Kidney epithelial cell (primary cell): ENCODE data around the gene TP53BP2. TPM values are rescaled to one million over a fixed set of nuclear protein-coding genes. Genes with fewer than 3 reads are reported as not detected.

Source experiments
- DNase-seq: peaks from one replicate; pipeline ENCODE4 v3.0.0-alpha.2; 2010; ENCODE audit warnings: low read depth
- H3K27me3 ChIP-seq: 2 replicates; pipeline ENCODE4 v1.6.0; 2011; ENCODE audit warnings: low read length; ENCODE audit not compliant: control insufficient read depth, insufficient read depth
- H3K36me3 ChIP-seq: 2 replicates; pipeline ENCODE4 v1.5.1; 2011; ENCODE audit warnings: low read length; ENCODE audit not compliant: control insufficient read depth, insufficient read depth
- H3K4me3 ChIP-seq: 2 replicates; pipeline ENCODE4 v1.5.1; 2011; ENCODE audit warnings: low read depth, mild to moderate bottlenecking, control low read depth, low read length
- total RNA-seq: library from RNA; depleted of rRNA; stranded (reverse); fragments of >200 nt; gene quantifications from 2 replicates; pipeline ENCODE4 v1.2.3, GENCODE V29; 2015
- TF ChIP-seq, protein P1 (sequence below): IDR thresholded peaks from 2 replicates; pipeline ENCODE4 v1.5.1; 2011; ENCODE audit warnings: mild to moderate bottlenecking, moderate library complexity, low read length, control low read depth, inconsistent platforms; ENCODE audit not compliant: insufficient read depth, poor library complexity, severe bottlenecking

The TP53BP2 gene
- total RNA-seq, 1 donor from 2014 or later: 97.1 TPM

DNA sequence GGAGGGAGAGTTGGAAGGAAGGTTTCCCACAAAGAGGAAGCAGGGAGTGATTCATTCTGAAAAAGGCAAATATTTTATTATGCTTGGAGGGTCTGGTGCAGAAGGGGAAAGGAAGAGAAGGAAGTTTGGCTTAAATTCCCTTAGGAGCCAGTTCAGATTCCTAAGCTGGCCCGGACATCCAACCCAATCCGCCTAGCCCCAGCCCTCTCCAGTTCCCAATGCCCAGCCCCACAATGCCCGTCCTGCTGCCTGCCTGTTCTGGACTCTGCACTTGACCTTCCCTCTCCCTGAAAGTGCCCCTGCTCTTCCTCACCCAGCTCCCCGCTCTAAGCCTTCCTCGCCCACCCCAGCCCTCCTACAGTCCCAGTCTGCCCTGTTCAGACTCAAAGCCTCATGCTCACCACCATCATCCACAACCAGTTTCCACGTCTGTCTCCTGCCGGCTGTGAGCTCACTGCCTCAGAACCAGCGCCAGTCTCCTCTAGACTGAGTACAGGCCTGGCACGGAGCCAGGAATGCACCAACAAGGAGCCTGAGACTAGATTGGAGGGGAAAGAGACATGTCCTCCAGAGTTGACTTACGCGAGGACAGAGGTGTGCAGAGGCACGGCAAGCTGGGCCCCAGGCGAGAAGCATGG lies 114.5 kb downstream of the TP53BP2 start:
- Histone ChIP-seq H3K36me3 (peaks cover 2% of the 10 kb centered on the region), H3K27me3 (no peaks in the 10 kb centered on the region), H3K4me3 (no peak overlapping the region)
- DNase-seq: no peak
- TF ChIP-seq, protein P1, sequence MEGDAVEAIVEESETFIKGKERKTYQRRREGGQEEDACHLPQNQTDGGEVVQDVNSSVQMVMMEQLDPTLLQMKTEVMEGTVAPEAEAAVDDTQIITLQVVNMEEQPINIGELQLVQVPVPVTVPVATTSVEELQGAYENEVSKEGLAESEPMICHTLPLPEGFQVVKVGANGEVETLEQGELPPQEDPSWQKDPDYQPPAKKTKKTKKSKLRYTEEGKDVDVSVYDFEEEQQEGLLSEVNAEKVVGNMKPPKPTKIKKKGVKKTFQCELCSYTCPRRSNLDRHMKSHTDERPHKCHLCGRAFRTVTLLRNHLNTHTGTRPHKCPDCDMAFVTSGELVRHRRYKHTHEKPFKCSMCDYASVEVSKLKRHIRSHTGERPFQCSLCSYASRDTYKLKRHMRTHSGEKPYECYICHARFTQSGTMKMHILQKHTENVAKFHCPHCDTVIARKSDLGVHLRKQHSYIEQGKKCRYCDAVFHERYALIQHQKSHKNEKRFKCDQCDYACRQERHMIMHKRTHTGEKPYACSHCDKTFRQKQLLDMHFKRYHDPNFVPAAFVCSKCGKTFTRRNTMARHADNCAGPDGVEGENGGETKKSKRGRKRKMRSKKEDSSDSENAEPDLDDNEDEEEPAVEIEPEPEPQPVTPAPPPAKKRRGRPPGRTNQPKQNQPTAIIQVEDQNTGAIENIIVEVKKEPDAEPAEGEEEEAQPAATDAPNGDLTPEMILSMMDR: no peak

DNA sequence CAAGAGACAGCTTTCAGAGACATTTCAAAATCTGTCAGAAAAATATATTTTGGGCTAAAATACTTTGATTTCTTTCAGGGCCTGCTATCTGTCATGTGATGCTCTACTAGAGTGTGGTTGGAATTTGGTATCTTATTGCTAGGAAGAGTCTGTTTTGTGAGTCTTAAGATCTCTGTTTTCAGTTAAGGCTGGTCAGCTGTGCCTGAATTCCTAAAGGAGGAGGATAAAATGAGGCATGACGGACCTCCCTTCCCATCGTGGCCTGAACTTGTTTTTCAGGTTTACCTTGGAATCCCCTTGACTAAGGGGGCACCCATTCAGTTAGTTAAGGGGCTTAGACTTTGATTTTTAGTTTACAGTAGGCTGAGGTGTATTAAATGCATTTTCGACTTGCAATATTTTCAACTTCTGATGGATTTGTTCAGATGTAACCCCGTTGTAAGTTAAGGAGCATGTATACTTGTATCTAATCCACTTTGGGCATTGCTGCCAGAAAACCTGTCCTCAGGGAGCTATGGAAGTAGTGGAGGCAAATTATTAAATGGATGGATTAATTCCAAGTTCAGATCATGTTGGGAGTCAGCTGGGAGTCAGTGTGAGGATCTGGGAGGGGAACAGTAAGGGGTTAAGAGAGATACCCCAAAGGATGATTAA lies 115.1 kb downstream of the TP53BP2 start:
- peaks cover 2% of the 10 kb centered on the region for H3K36me3 ChIP-seq
- DNase-seq: no peak
- TF ChIP-seq, protein P1: no peak
- H3K27me3 ChIP-seq: no peaks in the 10 kb centered on the region
- H3K4me3 ChIP-seq: no peak overlapping the region

- DNase-seq: no peak
- H3K36me3 ChIP-seq: peaks cover 2% of the 10 kb centered on the region
- no peaks in the 10 kb centered on the region for H3K27me3 ChIP-seq
- no peak overlapping the region for H3K4me3 ChIP-seq
- TF ChIP-seq, protein P1: no peak
Measured at GRCh38 chr1:223729906-223730305, 115.8 kb downstream of the TP53BP2 start.

Other genes with a start within 250 kb of the TP53BP2 start
- gene CAPN8, start 180.2 kb downstream of the TP53BP2 start, total RNA-seq: not detected in 2 replicates
- gene CAPN2, start 133.4 kb downstream of the TP53BP2 start, total RNA-seq: 258 and 261 TPM in 2 replicates